H9 (cell line): ENCODE data around the gene APCS. TPM values are rescaled to one million over a fixed set of nuclear protein-coding genes. Genes with fewer than 3 reads are reported as not detected.

Experiments
- DNase-seq: peaks from one replicate; pipeline ENCODE4 v3.0.0-alpha.2; 2017
- H2AFZ ChIP-seq: one replicate; pipeline ENCODE4 v1.6.1; 2013; ENCODE audit warnings: mild to moderate bottlenecking, low read length, control low read depth, moderate library complexity
- H2AK5ac ChIP-seq: 2 replicates; pipeline ENCODE4 v1.6.1; 2013; ENCODE audit warnings: low read length, control low read depth, mixed read lengths; ENCODE audit not compliant: insufficient read length
- H2BK120ac ChIP-seq: one replicate; pipeline ENCODE4 v1.6.1; 2013; ENCODE audit warnings: low read depth, mild to moderate bottlenecking, low read length, control low read depth, inconsistent platforms; ENCODE audit not compliant: poor library complexity, severe bottlenecking
- H2BK12ac ChIP-seq: 2 replicates; pipeline ENCODE4 v1.6.1; 2013; ENCODE audit warnings: low read length, control low read depth, mixed read lengths, low read depth; ENCODE audit not compliant: insufficient read length
- H2BK15ac ChIP-seq: 2 replicates; pipeline ENCODE4 v1.6.1; 2013; ENCODE audit warnings: low read depth, low read length, control low read depth
- H2BK20ac ChIP-seq: one replicate; pipeline ENCODE4 v1.6.1; 2013; ENCODE audit warnings: low read depth, mild to moderate bottlenecking, low read length, control low read depth, inconsistent platforms; ENCODE audit not compliant: poor library complexity, severe bottlenecking
- H2BK5ac ChIP-seq: 2 replicates; pipeline ENCODE4 v1.6.1; 2013; ENCODE audit warnings: low read length, control low read depth, mixed read lengths; ENCODE audit not compliant: insufficient read length
- H3K14ac ChIP-seq: 2 replicates; pipeline ENCODE4 v1.6.1; 2013; ENCODE audit warnings: low read length, control low read depth; ENCODE audit not compliant: insufficient read depth
- H3K18ac ChIP-seq: 2 replicates; pipeline ENCODE4 v1.6.1; 2013; ENCODE audit warnings: low read depth, mild to moderate bottlenecking, mixed read lengths, low read length, control low read depth; ENCODE audit not compliant: insufficient read length
- H3K23ac ChIP-seq: 2 replicates; pipeline ENCODE4 v1.6.1; 2013; ENCODE audit warnings: low read length, control low read depth, mixed read lengths, low read depth; ENCODE audit not compliant: insufficient read length
- H3K23me2 ChIP-seq: 2 replicates; pipeline ENCODE4 v1.6.1; 2013; ENCODE audit warnings: low read depth, mild to moderate bottlenecking, mixed read lengths, low read length, control low read depth; ENCODE audit not compliant: insufficient read length, poor library complexity, severe bottlenecking
- H3K27ac ChIP-seq: 2 replicates; pipeline ENCODE4 v1.5.1; 2013; ENCODE audit warnings: low read length, control low read depth, mixed read lengths, low read depth; ENCODE audit not compliant: insufficient read length
- H3K27me3 ChIP-seq: 2 replicates; pipeline ENCODE4 v1.6.1; 2013; ENCODE audit warnings: low read length, control low read depth, inconsistent platforms; ENCODE audit not compliant: insufficient read depth
- H3K4ac ChIP-seq: 2 replicates; pipeline ENCODE4 v1.6.1; 2013; ENCODE audit warnings: low read depth, mild to moderate bottlenecking, control low read depth, inconsistent platforms, low read length, moderate library complexity
- H3K4me1 ChIP-seq: 2 replicates; pipeline ENCODE4 v1.6.1; 2013; ENCODE audit warnings: low read length, control low read depth, inconsistent platforms; ENCODE audit not compliant: insufficient read depth
- H3K4me2 ChIP-seq: 2 replicates; pipeline ENCODE4 v1.6.1; 2013; ENCODE audit warnings: low read length, control low read depth, mixed read lengths; ENCODE audit not compliant: insufficient read length, insufficient read depth
- H3K56ac ChIP-seq: 2 replicates; pipeline ENCODE4 v1.6.1; 2013; ENCODE audit warnings: low read depth, mild to moderate bottlenecking, mixed read lengths, low read length, control low read depth; ENCODE audit not compliant: insufficient read length
- H3K79me1 ChIP-seq: 2 replicates; pipeline ENCODE4 v1.6.1; 2013; ENCODE audit warnings: low read depth, mild to moderate bottlenecking, moderate library complexity, low read length, control low read depth, inconsistent platforms; ENCODE audit not compliant: insufficient read depth, poor library complexity, severe bottlenecking
- H3K79me2 ChIP-seq: 2 replicates; pipeline ENCODE4 v1.6.1; 2013; ENCODE audit warnings: low read length, control low read depth, inconsistent platforms; ENCODE audit not compliant: insufficient read depth
- H3K9ac ChIP-seq: 2 replicates; pipeline ENCODE4 v1.6.1; 2013; ENCODE audit warnings: low read length, control low read depth, mixed read lengths; ENCODE audit not compliant: insufficient read length; ENCODE audit errors: extremely low read depth
- H3K9me3 ChIP-seq: one replicate; pipeline ENCODE4 v1.6.1; 2013; ENCODE audit warnings: low read depth, low read length, inconsistent platforms; ENCODE audit not compliant: control insufficient read depth
- H3T11ph ChIP-seq: one replicate; pipeline ENCODE4 v1.6.1; 2013; ENCODE audit warnings: mild to moderate bottlenecking, low read length, control low read depth, inconsistent platforms
- H4K20me1 ChIP-seq: one replicate; pipeline ENCODE4 v1.6.1; 2013; ENCODE audit not compliant: control insufficient read depth, insufficient read length, insufficient read depth
- H4K5ac ChIP-seq: 2 replicates; pipeline ENCODE4 v1.6.1; 2013; ENCODE audit warnings: low read depth, mild to moderate bottlenecking, mixed read lengths, low read length, control low read depth; ENCODE audit not compliant: insufficient read length
- H4K8ac ChIP-seq: replicated peaks from 2 replicates; pipeline ENCODE4 v1.6.1; 2013; ENCODE audit warnings: low read length, control low read depth, mixed read lengths, low read depth; ENCODE audit not compliant: insufficient read length
- H4K91ac ChIP-seq: 2 replicates; pipeline ENCODE4 v1.6.1; 2013; ENCODE audit warnings: low read depth, mild to moderate bottlenecking, moderate library complexity, mixed read lengths, low read length, control low read depth; ENCODE audit not compliant: insufficient read length
- H3K27ac Mint-ChIP-seq, 3 experiments: 2 replicates in 2 of 3; 3 replicates in 1 of 3; pipeline ENCODE4 v1.8.0; 2020 to 2021; ENCODE audit warnings: mixed read lengths in 3 of 3, mild to moderate bottlenecking in 1 of 3, moderate library complexity in 1 of 3
- H3K27me3 Mint-ChIP-seq: 2 replicates; pipeline ENCODE4 v1.8.0; 2021; ENCODE audit warnings: low read depth, mild to moderate bottlenecking, moderate library complexity, mixed read lengths
- H3K36me3 Mint-ChIP-seq, 3 experiments: 2 replicates in 2 of 3; 3 replicates in 1 of 3; pipeline ENCODE4 v1.8.0; 2020 to 2021; ENCODE audit warnings: low read depth in 3 of 3, mixed read lengths in 3 of 3; ENCODE audit not compliant: insufficient read depth in 1 of 3
- H3K4me1 Mint-ChIP-seq, 2 experiments: 2 replicates each; pipeline ENCODE4 v1.8.0; 2020; ENCODE audit warnings: mixed read lengths in 2 of 2
- H3K4me3 Mint-ChIP-seq, 2 experiments: 2 replicates in 1 of 2; 3 replicates in 1 of 2; pipeline ENCODE4 v1.8.0; 2020 to 2021; ENCODE audit warnings: mild to moderate bottlenecking in 2 of 2, mixed read lengths in 2 of 2, moderate library complexity in 1 of 2
- H3K9me3 Mint-ChIP-seq, 2 experiments: 2 replicates in 1 of 2; 3 replicates in 1 of 2; pipeline ENCODE4 v1.8.0; 2020; ENCODE audit warnings: mild to moderate bottlenecking in 2 of 2, mixed read lengths in 2 of 2, moderate library complexity in 1 of 2
- WGBS: extraction: QIAGEN DNeasy Blood & Tissue Kit; methylation state at CpG from one replicate; pipeline ENCODE4 v1.1.7; 2013; ENCODE audit warnings: missing lambda C conversion rate, low lambda C conversion rate, mixed read lengths; ENCODE audit not compliant: insufficient read length; ENCODE audit errors: extremely low coverage; 5-methylcytosine and 5-hydroxymethylcytosine counted together
- total RNA-seq: library from RNA; stranded (reverse); gene quantifications from 2 replicates; pipeline ENCODE4 v1.2.1, GENCODE V29; 2021
- TF ChIP-seq, protein P1 (sequence below): fragments of 200-600 bp; sonication (generic); conservative IDR thresholded peaks from 3 replicates; pipeline ENCODE4 v1.8.0; 2021; ENCODE audit warnings: antibody characterized with exemption, mild to moderate bottlenecking

Gene APCS
- total RNA-seq, 1 experiment from 2014 or later, result not detected

DNA sequence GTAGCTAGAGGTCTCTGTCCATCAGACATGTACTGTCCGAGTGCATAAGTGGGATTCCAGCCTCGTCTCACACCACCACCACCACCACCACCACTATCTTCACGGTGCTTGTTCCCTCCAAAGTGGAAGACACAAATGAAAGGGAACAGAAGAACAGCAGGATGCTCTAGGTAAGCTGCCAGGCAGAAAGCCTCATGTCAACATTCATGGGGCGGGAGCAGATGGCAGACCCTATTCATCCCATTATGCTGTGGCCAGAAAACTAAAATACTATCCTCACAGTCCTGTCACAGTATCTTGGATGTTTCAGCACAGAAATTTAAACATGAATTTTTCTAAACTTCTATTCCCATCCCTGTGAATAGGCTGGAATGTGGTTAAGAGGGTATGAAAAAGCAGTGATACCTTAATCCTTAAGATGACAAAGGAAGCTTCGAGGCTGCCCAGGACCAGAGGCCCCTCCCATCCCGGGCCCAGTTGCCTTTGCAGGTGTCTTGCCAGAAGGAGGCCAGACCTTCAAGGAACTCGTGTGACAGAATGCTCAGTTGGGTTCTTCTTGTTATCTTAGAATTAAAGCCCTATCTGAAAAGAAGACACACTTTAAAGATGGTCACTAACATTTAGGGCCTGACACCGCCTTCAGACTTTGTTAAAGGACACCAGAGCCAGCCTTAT, 24.7 kb downstream of the APCS start:
- Histone ChIP-seq H2BK120ac (no peak overlapping the region), H2BK5ac (no peak overlapping the region), H3K9ac (no peak overlapping the region), H3K27me3 (no peaks in the 10 kb centered on the region), H2AFZ (no peak overlapping the region), H3K56ac (no peak overlapping the region), H3K14ac (no peak overlapping the region; the same call in 1 of the 2 replicates), H3T11ph (no peak overlapping the region), H3K79me2 (no peaks in the 10 kb centered on the region), H3K18ac (no peak overlapping the region), H2BK15ac (no peak overlapping the region), H2AK5ac (no peak overlapping the region), H3K4me2 (no peak overlapping the region), H3K79me1 (no peaks in the 10 kb centered on the region), H3K27ac (no peak overlapping the region), H4K20me1 (no peaks in the 10 kb centered on the region), H3K4ac (no peak overlapping the region), H4K8ac (no peak overlapping the region), H4K5ac (no peak overlapping the region), H3K4me1 (no peaks in the 10 kb centered on the region), H3K23me2 (no peaks in the 10 kb centered on the region), H3K9me3 (no peaks in the 10 kb centered on the region), H4K91ac (no peak overlapping the region), H3K23ac (no peak overlapping the region), H2BK20ac (no peak overlapping the region), H2BK12ac (no peak overlapping the region)
- H3K27ac Mint-ChIP-seq, result no peak overlapping the region
- TF ChIP-seq, protein P1, sequence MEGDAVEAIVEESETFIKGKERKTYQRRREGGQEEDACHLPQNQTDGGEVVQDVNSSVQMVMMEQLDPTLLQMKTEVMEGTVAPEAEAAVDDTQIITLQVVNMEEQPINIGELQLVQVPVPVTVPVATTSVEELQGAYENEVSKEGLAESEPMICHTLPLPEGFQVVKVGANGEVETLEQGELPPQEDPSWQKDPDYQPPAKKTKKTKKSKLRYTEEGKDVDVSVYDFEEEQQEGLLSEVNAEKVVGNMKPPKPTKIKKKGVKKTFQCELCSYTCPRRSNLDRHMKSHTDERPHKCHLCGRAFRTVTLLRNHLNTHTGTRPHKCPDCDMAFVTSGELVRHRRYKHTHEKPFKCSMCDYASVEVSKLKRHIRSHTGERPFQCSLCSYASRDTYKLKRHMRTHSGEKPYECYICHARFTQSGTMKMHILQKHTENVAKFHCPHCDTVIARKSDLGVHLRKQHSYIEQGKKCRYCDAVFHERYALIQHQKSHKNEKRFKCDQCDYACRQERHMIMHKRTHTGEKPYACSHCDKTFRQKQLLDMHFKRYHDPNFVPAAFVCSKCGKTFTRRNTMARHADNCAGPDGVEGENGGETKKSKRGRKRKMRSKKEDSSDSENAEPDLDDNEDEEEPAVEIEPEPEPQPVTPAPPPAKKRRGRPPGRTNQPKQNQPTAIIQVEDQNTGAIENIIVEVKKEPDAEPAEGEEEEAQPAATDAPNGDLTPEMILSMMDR, result no peak
- no peak overlapping the region for H3K4me3 Mint-ChIP-seq
- no CpG with 5 or more reads among the region's 8 CpGs for WGBS
- H3K36me3 Mint-ChIP-seq, result peaks cover 0 to 34% (median 0%) of the 10 kb centered on the region in 3 experiments; a peak in 3 of 7 replicates
- DNase-seq, result no peak
- H3K4me1 Mint-ChIP-seq, result no peaks in the 10 kb centered on the region
- H3K9me3 Mint-ChIP-seq, result peaks cover 8 to 48% of the 10 kb centered on the region in 2 experiments
- H3K27me3 Mint-ChIP-seq, result no peaks in the 10 kb centered on the region; the same call in 1 of the 2 replicates
